Natural killer cell (primary cell): Measurements from ENCODE around the gene CD248. TPM values are rescaled to one million over a fixed set of nuclear protein-coding genes. Genes with fewer than 3 reads are reported as not detected.

Source experiments
- ATAC-seq, 3 donors: fragments of 150-1000 bp in 2 of 3; fragments of 200-7000 bp in 1 of 3; cut with Tn5 transposase; 1 replicate in 1 of 3; 2 replicates in 2 of 3; pipeline ENCODE4 v1.10.0; 2021; ENCODE audit warnings: mild to moderate bottlenecking in 2 of 3, moderate library complexity in 2 of 3
- DNase-seq, 2 donors: peaks; one replicate each; pipeline versions ENCODE4 v3.0.0 to v3.0.0-alpha.2; 2013 to 2021; ENCODE audit warnings: mixed read lengths in 1 of 2
- H3K27ac ChIP-seq: one replicate; pipeline ENCODE4 v1.5.1; 2013; ENCODE audit warnings: mild to moderate bottlenecking, low read length
- H3K27me3 ChIP-seq: one replicate; pipeline ENCODE4 v1.6.1; 2013; ENCODE audit warnings: low read length; ENCODE audit not compliant: control insufficient read depth, insufficient read depth
- H3K36me3 ChIP-seq: one replicate; pipeline ENCODE4 v1.6.1; 2013; ENCODE audit warnings: low read length; ENCODE audit not compliant: control insufficient read depth, insufficient read depth
- H3K4me1 ChIP-seq: one replicate; pipeline ENCODE4 v1.6.1; 2013; ENCODE audit warnings: low read length; ENCODE audit not compliant: control insufficient read depth, insufficient read depth
- H3K4me3 ChIP-seq: one replicate; pipeline ENCODE4 v1.5.1; 2013; ENCODE audit warnings: low read length
- H3K9me3 ChIP-seq: one replicate; pipeline ENCODE4 v1.6.1; 2013; ENCODE audit warnings: low read length; ENCODE audit not compliant: control insufficient read depth, insufficient read depth
- H3K27ac Mint-ChIP-seq, 2 donors: one replicate each; pipeline ENCODE4 v1.8.0; 2022; ENCODE audit warnings: mild to moderate bottlenecking in 2 of 2, mixed read lengths in 2 of 2, moderate library complexity in 1 of 2
- H3K27me3 Mint-ChIP-seq, 2 donors: one replicate each; pipeline ENCODE4 v1.8.0; 2022; ENCODE audit warnings: low read depth in 2 of 2, mixed read lengths in 2 of 2
- H3K36me3 Mint-ChIP-seq: one replicate; pipeline ENCODE4 v1.8.0; 2022; ENCODE audit warnings: mixed read lengths
- H3K4me1 Mint-ChIP-seq, 2 donors: one replicate each; pipeline ENCODE4 v1.8.0; 2022; ENCODE audit warnings: mixed read lengths in 2 of 2
- H3K4me3 Mint-ChIP-seq: one replicate; pipeline ENCODE4 v1.8.0; 2022; ENCODE audit warnings: mild to moderate bottlenecking, moderate library complexity, mixed read lengths
- H3K9me3 Mint-ChIP-seq, 2 donors: one replicate each; pipeline ENCODE4 v1.8.0; 2022; ENCODE audit warnings: mixed read lengths in 2 of 2
- WGBS: methylation state at CpG from one replicate; pipeline ENCODE4 v1.1.7; 2013; ENCODE audit warnings: missing lambda C conversion rate; ENCODE audit not compliant: insufficient coverage; 5-methylcytosine and 5-hydroxymethylcytosine counted together
- intact Hi-C: fragments of 100-400 bp; cut with micrococcal nuclease; formaldehyde crosslinking; loops from one replicate; pipeline ENCODE4 v1.14.2; 2022
- total RNA-seq, 4 donors: library from RNA; stranded (reverse); fragments of 120-200 nt in 1 of 4; gene quantifications; one replicate each; pipeline versions ENCODE4 v1.2.3 to v1.2.4, GENCODE V29; 2013 to 2022
- TF ChIP-seq, protein P1 (sequence below): fragments of 200-600 bp; IDR thresholded peaks from one replicate; pipeline ENCODE4 v1.8.0; 2022; ENCODE audit warnings: antibody characterized with exemption

Gene CD248
- total RNA-seq, 3 donors from 2014 or later (not counting 1 experiment from before 2014, with no cell fraction given) = 0.23 to 0.40 (median 0.32) TPM

GRCh38 chr11:66363805-66364535 is 47.1 kb upstream of the CD248 start:
- Mint-ChIP-seq H3K27ac (no peak overlapping the region), H3K9me3 (no peaks in the 10 kb centered on the region), H3K36me3 (no peaks in the 10 kb centered on the region), H3K4me1 (no peaks in the 10 kb centered on the region), H3K4me3 (no peak overlapping the region), H3K27me3 (peaks cover 0 to 2% of the 10 kb centered on the region in 2 donors)
- ATAC-seq (peak; percentile 58 to 75 (median 60)), DNase-seq (peak; percentile 58 to 74)
- Histone ChIP-seq H3K27me3 (no peaks in the 10 kb centered on the region), H3K9me3 (no peaks in the 10 kb centered on the region), H3K4me3 (no peak overlapping the region), H3K4me1 (no peaks in the 10 kb centered on the region), H3K27ac (no peak overlapping the region), H3K36me3 (no peaks in the 10 kb centered on the region)
- 85% methylated on average over 13 of the region's 15 CpGs for WGBS
- intact Hi-C loops = no loop called here
- TF ChIP-seq, protein P1, sequence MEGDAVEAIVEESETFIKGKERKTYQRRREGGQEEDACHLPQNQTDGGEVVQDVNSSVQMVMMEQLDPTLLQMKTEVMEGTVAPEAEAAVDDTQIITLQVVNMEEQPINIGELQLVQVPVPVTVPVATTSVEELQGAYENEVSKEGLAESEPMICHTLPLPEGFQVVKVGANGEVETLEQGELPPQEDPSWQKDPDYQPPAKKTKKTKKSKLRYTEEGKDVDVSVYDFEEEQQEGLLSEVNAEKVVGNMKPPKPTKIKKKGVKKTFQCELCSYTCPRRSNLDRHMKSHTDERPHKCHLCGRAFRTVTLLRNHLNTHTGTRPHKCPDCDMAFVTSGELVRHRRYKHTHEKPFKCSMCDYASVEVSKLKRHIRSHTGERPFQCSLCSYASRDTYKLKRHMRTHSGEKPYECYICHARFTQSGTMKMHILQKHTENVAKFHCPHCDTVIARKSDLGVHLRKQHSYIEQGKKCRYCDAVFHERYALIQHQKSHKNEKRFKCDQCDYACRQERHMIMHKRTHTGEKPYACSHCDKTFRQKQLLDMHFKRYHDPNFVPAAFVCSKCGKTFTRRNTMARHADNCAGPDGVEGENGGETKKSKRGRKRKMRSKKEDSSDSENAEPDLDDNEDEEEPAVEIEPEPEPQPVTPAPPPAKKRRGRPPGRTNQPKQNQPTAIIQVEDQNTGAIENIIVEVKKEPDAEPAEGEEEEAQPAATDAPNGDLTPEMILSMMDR = peak; percentile 67

DNA sequence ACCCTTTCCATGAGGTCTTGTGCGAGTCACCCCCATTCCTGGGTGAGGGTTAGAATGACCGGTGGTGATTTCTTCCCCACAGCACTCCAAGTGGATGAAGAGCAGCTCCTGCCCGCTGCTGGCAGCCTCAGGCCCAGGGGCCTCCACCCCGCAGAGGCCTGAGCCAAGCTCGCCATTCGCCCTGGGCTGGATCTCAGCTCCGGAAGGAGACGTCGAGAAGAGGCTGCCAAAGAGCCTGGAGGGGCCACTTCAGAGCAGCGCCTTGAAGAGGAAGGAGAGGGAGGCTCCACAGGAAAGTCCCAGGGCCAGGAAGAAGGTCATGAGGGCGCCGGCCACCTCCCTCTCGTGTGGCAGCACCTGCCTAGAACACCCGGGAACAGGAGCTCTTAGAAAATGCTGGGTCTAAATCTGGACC is 46.4 kb upstream of the CD248 start:
- DNase-seq (no peak), ATAC-seq (no peak)
- H3K9me3 ChIP-seq = no peaks in the 10 kb centered on the region
- peaks cover 0 to 2% of the 10 kb centered on the region in 2 donors for H3K27me3 Mint-ChIP-seq
- H3K4me3 Mint-ChIP-seq = no peak overlapping the region
- H3K27ac ChIP-seq = no peak overlapping the region
- H3K27ac Mint-ChIP-seq = no peak overlapping the region
- no peak overlapping the region for H3K4me3 ChIP-seq
- H3K4me1 ChIP-seq = no peaks in the 10 kb centered on the region
- H3K4me1 Mint-ChIP-seq = no peaks in the 10 kb centered on the region
- no peaks in the 10 kb centered on the region for H3K27me3 ChIP-seq
- no peaks in the 10 kb centered on the region for H3K9me3 Mint-ChIP-seq
- intact Hi-C loops = no loop called here
- TF ChIP-seq, protein P1 = no peak
- H3K36me3 Mint-ChIP-seq = no peaks in the 10 kb centered on the region
- H3K36me3 ChIP-seq = no peaks in the 10 kb centered on the region
- 94% methylated on average over 14 of the region's 14 CpGs for WGBS

DNA sequence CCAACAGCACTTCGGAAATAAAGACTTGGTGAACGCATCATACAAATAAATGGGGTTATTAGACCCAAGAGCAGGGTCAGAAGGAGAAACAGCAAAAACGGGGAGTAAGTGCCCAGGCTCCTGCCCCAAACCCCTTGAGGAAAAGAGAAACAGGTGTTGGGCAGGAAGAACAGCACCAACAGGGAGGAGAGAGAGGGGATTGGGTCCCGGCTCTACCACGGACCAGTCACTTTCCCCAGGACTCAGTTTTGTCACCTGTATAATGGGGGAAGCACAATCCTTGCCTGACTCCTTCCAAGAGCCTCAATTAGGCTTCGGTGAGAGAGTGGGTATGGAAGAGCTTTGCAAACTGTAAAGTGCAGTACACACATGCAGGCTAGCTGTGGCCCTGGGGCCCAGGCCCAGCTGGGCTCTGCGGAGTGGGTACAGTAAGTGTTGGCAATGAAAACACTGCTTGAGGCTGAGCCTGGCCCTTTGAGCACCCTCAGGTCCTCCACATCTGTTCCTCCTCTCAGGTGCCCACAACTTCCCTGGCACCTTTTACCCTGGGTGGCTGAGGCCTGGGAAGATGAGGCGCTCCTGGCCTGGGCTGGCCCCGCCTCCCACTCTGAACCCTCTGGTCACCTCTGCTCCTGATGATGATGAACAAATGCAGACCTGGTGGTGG is 45.8 kb upstream of the CD248 start:
- intact Hi-C loops = no loop called here
- TF ChIP-seq, protein P1 = no peak
- Histone ChIP-seq H3K27ac (no peak overlapping the region), H3K36me3 (no peaks in the 10 kb centered on the region), H3K27me3 (no peaks in the 10 kb centered on the region), H3K4me1 (no peaks in the 10 kb centered on the region), H3K4me3 (no peak overlapping the region), H3K9me3 (no peaks in the 10 kb centered on the region)
- WGBS = 86% methylated on average over 9 of the region's 9 CpGs
- no peaks in the 10 kb centered on the region for H3K36me3 Mint-ChIP-seq
- H3K4me3 Mint-ChIP-seq = no peak overlapping the region
- H3K9me3 Mint-ChIP-seq = no peaks in the 10 kb centered on the region
- ATAC-seq = no peak
- H3K27me3 Mint-ChIP-seq = no peaks in the 10 kb centered on the region
- DNase-seq = no peak
- H3K27ac Mint-ChIP-seq = no peak overlapping the region
- no peaks in the 10 kb centered on the region for H3K4me1 Mint-ChIP-seq
